ENCODE data around the gene MAD1L1.

The MAD1L1 gene

GRCh38 chr7:2017914-2018568 lies 214.7 kb downstream of the MAD1L1 start:
- no peak for DNase-seq

DNA sequence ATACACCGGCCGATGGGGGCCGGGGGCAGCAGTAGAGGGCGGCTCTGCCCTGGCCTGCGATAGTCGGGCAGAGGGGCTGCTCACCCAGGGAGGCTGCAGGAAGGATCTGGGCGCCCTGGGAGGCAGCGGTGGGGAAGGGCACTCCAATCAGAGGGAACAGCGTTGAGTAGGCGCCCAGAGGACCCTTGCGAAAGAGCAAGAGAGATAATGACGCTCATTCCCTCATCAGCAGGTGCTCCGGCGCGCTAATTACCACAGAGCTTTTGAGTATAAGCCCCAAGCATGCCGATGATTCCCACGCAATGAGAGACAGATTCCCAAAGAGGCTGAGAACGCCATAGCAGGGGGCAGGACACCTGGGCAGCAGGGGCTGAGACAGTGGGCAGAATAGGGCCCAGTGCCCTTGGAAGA lies 215.3 kb downstream of the MAD1L1 start:
- no peak for DNase-seq

GRCh38 chr7:2016761-2017480 lies 215.8 kb downstream of the MAD1L1 start:
- DNase-seq: no peak

DNA sequence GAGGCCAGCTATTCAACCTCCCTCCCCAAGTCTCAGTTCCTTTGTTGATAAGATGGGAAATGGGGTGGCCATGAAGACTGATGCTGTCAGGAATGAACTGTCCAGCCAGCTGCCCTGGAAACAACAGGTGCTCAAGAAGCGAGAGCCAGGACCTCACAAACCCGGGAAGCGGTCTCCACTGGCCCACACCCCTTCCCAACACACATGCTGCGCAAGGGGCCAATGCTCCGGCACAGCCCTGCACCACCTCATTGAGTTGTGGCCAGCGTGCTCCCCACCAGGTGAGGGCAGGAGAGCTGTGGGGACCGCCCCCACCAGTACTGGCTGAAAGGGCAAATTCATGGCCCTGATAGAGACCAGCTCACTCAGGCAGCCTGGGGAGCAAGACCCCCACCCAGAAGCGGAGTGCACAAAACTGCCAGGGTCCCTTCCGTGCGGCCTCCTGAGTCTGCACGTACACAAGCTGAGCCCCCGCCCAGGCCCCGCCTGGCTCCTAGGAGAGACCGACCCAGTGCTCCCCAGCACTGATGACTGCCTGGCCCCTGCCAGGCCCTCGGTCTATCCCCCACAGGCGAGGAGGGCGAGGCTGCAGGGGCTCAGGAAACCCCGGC lies 216.6 kb downstream of the MAD1L1 start:
- no peak for DNase-seq

DNA sequence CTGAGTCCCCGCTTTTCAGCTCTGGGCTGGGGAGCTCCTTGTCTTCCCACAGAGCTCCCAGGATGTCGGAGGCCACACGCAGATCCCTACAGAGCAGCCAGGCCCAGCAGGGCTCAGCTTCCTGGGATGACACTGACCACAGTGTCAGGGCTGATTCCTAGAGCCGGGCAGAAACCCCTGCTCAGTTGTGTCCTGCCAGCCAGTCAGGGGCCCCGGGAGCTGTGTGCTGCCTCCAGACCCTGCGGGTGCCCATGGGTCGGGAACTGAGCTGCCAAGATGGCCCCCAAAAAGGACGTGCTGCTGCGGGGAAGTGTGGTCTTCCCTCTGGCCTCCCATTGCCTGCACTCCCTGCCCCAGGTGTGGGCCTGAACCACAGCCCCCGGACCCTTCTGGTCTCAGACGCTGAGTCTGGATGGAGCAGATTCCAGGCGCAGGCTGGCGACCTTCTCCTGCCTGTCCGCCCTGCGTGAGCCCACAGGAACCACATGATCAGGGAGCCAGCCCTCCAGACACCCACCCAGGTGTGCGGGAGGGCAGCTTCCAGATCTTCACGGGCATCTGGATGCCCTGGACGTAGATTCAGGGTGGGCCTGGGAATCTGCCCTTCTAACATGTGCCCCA lies 217.4 kb downstream of the MAD1L1 start:
- DNase-seq: no peak

DNA sequence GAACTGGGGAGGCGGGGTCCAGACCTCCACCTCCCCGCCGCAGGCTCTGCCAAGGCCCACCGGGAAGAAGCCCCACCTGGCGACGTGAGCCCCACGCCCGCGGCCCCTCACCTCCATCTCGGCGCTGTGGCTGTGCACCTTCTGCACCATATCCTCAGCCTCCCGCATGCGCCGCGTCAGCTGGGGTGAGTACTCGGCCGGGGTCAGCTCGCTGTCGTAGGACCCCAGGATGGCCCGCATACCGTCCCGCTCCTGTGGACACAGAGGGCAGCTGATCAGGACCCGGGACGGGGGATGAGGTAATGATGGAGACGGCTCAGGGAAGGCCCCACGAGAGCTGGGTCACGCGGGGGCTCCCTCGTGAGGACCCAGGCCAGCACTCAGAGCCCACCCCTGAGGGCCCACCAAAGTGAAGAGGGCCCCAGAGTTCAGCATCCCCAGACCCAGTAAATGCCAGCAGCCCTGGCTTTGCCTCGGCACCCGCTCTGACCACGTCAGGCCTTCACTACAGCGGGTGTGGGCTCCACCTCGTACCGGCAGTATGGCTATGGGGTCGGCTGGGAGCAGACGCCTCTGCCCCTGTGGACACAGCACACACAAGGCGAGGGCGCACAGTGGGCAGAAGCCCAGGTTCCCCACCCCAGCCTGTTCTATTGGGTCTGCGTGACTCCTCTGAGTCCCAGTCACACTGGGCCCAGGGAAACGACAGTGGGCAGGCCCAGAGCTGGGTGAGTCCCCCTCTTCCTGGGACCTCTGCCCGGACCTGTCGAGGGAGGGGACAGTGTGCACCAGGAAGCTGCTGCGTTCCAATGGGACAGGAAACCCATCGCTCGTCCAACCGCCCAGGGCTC lies 218.1 kb downstream of the MAD1L1 start:
- no peak for DNase-seq

- no peak for DNase-seq
Measured at GRCh38 chr7:2013381-2014311, 219.1 kb downstream of the MAD1L1 start.

DNA sequence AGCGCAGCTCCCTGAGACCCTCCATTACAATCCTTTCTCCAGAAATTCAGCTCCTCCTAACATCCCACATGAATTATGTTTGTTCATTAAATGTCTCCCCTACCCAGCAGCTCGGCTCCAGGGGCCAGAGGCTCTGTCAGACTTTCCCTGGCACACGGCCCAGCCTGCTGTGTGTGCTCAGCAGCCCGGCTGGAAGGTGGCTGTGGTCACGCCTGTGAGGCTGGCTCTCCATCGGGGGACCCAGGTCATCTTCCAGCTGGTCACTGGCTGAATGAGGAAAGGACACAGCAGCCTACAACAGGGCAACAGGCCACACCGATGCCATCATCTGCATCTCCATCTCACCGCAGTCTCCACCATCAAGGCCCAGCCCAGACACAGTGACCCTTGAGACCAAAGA lies 219.8 kb downstream of the MAD1L1 start:
- DNase-seq: peak in 19 of 56 donors; percentile 6 to 75 (median 30)

DNA sequence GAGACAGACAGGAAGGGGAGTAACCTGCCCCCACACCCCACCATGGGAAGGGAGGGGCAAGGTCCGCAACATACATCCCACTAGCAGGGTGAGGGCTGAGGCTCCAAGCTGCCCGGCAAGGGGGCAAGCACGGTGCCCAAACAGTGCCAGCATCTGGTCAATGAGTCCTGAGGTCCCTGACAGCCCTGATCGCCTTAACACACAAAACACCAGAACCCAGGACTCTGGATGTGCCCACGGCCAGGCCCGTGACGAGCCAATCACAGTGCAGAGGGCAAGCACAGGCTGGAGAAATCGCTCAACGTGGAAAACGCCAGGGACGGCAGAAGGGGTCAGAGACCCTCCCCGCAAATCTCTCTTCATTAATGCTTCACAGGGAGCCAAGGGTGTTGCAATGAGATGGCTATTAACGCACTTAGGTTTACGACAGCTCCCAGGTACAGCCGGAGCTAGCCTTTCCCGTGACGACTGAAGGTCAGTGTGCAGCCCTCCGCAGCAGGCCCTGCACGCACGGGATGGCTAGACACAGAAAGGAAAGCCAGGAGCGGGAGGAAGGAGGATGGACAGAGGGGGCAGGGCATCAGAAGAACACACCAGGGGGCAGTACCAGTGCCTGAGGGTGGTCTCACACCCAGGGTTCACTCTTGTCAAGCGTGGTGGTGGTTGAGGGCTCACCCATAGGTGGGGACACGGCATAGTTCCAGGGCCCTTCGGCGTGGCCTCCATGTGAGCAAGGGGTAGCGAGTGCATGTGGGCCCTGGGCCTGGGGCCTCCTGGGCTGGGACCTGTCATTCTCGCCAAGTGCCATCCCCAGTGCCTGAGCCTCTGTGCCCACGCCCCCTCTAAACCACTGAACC lies 220.5 kb downstream of the MAD1L1 start:
- no peak for DNase-seq

DNA sequence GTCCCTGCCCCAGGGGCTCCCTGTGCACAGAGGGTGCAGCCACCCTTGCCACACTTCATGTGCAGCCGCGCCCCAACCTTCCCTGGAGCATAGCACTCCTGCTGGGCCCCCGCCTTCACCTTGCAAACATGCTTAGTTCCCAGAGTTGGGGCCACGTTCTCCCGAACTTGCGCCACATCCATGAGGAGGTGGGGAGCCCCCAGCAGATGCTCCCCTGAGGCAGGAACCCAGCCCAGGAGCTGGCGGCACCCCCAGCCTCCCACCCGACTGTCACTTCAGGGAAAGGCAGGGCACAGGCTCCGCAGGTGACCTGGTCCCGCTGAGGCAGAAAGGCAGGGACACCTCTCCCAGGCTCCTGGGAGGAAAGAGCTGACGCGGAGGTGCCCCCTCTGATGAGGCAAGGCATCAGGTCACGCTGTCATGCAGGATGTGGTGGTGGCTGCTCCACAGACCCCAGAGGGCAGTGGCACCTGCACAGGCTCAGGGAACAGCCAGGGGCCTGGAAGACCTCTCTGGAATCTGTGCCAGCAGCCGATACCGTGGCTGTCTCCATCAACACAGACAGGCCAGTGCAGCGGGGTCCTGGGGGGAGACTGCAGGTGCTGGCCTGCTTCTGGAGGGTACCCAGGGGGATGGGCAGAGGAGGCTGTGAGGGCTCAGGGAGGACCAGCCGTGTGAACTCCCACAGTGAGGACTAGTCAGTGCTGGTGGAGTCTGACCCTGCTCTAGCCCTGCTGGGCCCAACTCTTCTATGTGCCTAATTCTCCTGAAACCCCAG lies 221.3 kb downstream of the MAD1L1 start:
- no peak for DNase-seq

GRCh38 chr7:2010551-2011265 lies 222.0 kb downstream of the MAD1L1 start:
- DNase-seq: no peak

DNA sequence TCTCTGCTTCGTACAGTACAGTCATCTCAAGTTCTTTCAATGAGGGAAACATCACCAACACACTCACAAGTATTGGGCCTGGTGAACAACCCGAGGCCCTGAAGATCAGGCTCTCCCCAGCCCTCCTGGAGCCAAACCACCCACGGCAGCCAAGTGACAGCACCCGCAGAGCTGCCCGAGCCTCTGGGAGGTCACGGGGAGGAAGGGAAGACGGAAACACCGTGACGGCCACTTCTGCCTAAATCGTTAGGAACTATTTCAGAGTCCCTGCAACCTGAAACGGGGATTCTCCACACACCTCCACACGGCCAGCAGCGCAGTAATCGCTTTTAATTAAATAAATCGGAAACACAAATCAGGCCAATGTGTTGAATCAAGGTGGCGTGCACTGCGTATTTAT lies 222.6 kb downstream of the MAD1L1 start:
- DNase-seq: no peak

DNA sequence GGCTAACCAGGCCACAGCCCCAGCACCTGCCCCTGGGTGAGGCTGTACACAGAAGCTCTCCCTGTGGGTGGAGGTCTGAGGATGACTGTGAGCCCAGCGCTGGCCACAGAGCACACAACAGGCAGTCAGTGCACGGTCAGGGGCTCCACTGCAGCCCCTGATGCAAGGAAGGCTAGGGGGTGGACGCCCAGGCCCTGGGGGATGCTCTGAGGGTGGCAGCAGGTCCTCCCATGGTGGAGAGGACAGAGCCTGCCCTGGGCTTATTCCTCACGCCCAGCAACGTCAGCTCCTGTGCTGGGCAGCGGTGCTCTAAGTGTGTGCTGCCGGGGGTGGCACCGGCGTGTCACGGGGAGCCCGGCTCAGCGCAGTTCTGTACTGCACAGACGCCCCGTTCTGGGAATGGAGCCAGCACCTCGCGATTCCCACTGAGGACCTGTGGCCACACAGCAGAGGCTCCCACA lies 223.2 kb downstream of the MAD1L1 start:
- peak in 34 of 56 donors; percentile 3 to 73 (median 30) for DNase-seq

- DNase-seq: no peak
Measured at GRCh38 chr7:2008936-2009540, 223.7 kb downstream of the MAD1L1 start.

- DNase-seq: no peak
Measured at GRCh38 chr7:2008101-2008935, 224.4 kb downstream of the MAD1L1 start.

GRCh38 chr7:2007551-2007950 lies 225.2 kb downstream of the MAD1L1 start:
- DNase-seq: no peak

All from nucleus accumbens (tissue), 56 donors.